Activated T-cell treated with anti-CD3 and anti-CD28 coated beads, Interleukin-2, amount 50 U/mL, for 1 hour (primary cell): Measurements from ENCODE around the gene STAT3.
A peak's percentile ranks its signal among the peaks of the same experiment; 100 is the strongest.

Experiments used
- DNase-seq: peaks from one replicate; pipeline ENCODE4 v3.0.0-alpha.2; 2020

STAT3 gene

DNA sequence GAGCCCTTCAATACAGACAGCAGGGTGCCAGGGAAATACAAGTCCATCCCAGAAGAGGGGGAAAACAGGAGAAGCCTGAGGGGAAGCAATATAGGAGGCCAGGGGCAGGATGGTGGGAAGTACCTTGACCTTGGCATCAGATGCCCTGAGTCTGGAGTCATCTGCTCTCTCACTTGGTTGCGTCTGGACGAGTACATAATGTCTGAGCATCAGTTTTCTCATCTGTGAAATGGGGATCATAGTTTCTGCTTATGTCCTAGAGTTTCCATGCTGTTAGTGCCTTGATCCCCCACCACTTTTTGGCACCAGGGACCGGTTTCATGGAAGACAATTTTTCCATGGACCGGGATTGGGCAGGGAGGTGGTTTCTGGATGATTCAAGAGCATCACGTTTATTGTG is 97.7 kb downstream of the STAT3 start:
- DNase-seq: no peak

DNA sequence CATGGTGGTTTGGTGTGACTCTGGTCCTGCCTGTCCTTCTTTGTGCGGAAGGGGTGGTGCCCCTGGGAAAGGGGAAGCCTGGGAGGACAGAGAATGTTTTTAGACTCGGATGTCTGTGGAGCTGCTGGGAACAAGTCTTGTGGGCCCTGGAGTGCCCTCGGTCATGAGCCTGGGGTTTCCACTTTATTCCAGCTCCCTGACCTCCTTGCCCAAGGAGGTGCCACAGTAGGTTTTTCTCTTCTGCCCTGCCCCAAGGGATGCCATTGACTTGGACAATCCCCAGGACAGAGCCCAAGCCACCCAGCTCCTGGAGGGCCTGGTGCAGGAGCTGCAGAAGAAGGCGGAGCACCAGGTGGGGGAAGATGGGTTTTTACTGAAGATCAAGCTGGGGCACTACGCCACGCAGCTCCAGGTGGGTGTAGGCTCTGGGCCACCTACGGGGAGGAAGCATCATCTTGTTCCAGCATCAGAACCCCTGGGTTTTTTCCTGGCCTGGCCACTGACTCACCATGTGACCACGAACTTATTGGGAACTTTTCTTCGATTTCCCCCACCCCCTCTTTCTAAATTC is 98.5 kb downstream of the STAT3 start:
- peak; percentile 59 for DNase-seq

DNA sequence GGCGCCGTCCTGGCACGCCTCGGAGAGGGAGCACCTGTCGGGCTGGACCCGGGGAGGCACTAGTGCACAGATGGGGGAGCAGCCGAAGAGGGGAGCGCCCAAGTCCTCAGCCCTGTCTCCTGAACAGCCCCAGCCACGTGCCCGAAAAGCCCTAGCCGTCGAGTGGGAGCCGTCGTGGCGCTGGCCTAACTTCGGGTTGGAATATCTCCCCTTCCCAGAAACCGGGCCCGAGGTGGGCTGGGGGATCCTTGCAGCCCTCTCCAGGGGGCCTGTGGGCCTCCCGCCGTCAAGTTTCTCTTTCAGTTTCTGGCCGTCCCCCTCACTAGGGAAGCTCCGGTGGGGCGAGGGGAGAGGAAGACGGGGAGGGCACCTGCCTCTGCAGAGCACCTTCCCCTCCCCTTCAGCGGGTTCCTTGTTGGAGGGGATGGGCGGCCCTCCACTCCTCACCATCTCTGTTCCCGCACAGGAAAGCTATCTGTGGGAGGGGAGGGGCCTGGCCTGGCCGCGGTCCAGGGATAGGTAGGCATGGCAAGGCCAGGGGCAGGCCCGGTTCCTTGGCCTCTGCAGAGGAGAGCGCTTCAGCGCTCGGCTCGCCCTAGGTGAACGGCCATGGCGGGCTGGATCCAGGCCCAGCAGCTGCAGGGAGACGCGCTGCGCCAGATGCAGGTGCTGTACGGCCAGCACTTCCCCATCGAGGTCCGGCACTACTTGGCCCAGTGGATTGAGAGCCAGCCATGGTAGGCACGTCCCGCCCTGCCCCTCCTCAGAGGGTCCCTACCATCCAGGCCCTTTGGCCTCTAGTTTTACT is 99.2 kb downstream of the STAT3 start:
- DNase-seq: peak; percentile 65

DNA sequence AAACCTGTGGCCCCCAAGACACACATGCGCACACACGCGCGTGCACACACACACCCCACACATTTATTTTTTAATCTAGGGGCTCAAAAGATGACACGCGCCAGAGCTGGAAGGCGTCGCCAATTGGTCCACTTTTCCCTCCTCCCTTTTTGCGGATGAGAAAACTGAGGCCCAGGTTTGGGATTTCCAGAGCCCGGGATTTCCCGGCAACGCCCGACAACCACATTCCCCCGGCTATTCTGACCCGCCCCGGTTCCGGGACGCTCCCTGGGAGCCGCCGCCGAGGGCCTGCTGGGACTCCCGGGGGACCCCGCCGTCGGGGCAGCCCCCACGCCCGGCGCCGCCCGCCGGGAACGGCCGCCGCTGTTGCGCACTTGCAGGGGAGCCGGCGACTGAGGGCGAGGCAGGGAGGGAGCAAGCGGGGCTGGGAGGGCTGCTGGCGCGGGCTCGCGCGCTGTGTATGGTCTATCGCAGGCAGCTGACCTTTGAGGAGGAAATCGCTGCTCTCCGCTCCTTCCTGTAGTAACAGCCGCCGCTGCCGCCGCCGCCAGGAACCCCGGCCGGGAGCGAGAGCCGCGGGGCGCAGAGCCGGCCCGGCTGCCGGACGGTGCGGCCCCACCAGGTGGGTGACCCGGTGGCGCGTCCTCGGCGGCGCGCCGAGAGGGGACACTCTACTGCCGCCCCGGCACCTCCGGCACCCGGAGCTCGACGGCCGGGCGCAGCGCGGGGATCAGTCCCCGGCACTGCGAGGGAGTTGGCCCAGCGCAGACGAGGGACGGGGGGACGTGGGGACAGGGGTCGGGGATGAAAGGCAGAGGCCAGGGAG is 100.1 kb downstream of the STAT3 start, which contains the start of gene STAT5A:
TSS of gene STAT5A (plus strand) at position 522 of the 826 bp plus-strand sequence. CDS start 914 bp downstream, outside the sequence.
- DNase-seq: peak; percentile 79

DNA sequence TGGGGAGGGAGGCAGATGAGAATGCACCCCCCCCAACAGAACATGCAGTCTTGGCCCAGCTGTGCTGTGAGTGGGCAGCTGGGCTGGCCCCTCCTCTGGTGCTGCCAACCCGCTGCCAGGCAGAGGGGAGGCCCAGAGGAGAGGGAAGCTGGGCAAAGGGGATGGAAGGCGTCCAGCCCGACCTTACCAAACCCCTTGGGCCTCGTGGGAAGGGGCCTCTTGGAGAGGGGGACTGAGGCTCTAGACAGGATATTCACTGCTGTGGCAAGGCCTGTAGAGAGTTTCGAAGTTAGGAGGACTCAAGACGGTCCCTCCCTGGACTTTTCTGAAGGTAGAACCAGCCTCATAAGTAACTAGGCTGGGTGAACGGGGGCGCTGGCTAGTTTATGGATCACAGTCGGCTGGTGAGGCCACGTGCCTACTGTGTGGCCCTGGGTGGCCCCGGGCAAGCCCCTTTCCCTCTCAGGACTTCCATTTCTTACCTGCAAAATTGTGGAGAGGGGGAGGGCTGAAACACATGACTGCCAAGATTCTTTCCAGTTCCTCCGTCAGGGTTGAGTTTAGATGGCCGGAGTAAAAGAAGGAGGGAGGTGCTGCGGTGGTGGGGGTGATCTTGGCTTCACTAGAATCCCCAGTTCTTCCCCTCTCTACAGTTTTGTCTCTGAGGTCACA is 100.8 kb downstream of the STAT3 start:
- DNase-seq: peak; percentile 62

DNA sequence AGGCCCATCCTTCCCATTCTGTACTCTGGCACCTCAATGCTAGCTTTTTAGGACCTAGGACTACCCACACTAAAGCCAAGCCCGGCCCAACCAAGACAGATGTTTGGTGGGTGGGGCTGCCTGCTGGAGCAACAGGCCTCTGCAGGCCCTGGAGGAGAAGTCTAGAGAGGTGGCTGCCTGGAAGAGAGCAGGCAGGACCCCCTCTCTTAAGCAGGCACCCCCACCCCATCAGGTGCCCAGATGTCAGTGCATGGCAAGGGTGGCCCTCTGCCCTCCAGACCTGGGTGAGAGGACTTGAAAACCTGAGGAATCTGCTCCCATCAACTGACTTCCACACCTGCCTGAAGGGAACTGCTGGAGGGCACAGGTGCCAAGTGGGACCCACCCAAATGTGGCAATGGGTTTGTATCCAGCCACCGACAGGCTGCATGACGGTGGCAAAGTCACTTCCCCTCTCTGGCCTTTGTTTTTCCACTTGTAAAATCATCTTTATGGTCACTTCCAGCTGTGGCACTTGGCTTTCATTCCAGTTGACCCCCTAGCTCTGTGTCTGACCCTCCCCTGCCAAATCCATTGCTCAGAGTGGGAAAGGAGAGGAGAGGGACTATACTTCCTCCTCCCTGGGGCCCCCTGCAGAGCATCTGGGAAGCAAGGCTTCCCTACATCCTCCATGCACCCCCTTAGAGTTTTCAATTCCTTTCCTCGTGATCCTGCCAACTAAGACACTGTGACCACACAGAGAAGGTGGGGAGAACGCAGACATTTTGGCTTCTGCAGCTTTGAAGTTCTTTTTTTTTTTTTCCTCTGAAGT is 101.6 kb downstream of the STAT3 start:
- DNase-seq: peak; percentile 26

DNA sequence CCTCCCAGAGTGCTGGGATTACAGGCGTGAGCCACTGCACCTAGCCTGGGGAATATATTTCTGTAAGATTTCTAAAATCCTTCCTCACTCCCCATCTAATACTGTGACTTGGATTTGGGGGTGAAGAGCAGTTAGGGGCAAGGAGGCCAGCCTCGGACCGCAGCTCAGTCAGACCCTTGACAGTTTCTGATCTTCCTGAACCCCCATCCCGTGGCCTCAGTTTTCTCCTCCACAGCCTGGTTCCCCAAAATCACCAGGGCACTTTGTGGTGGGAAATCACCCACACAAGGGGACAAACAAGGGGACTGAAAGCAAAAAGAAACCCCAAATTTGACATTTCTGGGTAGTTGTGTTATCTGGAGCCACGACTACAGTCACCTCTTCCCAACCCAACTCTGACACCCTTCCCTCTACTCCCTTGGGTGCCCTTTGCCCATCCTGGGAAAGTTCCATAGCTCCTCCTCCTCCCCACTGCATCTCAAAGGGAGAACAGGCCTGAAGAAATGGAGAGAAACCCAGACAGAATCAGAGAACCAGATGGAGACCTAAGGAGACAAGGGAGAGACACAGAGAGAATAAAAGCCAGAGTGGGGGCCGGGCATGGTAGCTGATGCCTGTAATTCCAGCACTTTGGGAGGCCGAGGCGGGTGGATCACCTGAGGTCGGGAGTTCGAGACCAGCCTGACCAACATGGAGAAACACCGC is 102.7 kb downstream of the STAT3 start:
- DNase-seq: peak; percentile 4

DNA sequence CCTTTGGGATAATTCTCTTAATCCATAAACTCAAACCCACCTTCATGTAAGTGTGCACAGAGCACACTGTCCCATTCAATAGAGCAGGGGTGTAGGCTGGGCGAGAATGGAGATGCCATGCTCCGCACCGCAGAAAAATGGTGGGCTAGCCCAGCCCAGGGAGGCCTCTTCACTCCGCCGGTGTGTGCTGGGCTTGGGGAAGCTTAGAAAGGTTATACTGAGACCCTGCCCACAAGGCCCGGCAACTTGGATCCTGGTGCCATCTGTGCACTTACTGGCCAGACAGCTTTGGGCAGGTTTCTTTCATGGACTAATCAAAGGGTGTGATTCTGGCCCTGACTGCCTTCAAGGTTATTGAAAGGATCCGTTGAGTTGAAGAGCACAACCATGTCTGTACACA is 103.7 kb downstream of the STAT3 start:
- peak; percentile 17 for DNase-seq

DNA sequence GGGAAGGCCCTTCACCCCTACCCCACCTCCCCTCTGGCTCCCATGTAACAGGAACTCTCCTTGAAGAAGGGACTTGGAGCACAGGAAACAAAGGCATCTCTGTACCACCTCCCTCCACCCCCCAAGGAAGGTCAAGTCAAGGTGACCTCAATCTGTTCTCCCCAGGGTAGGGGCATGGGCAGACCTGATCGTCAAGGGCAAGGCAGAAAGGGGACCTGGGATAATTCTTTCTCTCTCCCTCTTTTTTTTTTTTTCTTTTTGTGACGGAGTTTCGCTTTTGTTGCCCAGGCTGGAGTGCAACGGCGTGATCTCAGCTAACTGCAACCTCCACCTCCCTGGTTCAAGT is 104.2 kb downstream of the STAT3 start:
- no peak for DNase-seq

DNA sequence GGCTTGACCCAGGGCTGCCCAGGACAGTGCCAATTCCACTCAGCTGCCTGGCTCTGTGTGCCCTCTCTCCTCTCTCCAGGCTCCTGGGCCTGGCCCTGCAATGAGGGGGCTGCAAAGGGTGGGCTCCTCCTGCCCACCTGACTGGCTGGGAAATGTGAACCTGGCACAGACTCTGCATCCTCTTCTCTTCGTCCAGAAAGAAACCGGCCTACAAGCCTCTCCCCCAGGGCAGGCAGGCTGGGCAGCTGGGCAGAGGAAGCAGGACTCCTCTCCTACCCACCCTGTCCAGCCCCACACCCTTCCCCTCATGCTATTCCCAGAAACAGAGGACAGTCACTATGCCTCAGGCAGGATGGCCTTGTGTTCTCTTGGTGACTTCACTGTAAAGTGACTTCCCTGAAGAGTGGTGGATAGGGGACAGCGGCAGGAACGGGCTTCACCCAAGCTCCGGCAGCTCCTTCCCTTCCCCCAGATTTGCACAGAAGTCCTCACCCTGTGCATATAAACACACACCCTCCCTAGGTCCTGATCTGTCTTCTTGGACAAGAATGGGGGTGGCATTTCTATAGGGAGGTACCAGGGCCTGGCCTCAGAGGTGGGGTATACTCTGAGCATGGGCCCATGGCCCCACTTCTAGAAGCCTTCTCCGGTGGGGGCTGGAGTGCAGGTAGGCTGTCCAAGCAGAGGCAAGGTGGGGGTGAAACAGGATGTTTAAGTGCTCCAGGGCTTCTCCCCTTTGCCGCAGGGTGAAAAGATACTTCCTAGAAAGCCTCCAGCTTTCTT is 104.8 kb downstream of the STAT3 start:
- peak; percentile 16 for DNase-seq

DNA sequence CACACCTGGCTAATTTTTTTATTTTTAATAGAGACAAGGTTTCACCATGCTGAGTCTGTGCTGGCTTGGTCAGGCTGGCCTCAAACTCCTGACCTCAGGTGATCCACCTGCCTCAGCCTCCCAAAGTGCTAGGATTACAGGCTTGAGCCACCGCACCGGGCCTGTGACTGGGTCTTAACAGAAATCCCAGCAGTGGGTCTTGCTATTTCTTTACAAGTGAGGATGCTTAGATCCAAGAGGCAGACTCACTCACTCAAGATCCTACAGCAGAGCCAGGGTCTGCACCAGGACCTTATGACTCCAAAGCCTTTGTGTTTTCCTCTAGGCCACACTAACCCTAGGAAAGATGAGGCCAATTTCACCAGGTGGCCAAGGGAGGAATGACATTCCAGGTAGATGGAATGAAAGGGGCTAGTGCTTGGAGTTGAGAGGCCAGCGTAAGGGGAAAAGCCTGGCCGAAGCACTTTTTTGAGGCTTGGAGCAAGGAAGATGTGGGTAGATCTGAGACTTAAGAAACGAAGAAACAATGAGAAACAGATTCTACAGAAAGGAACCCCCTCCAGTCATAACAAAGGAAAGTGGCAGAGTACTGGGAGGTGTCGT is 105.7 kb downstream of the STAT3 start:
- DNase-seq: peak; percentile 16

DNA sequence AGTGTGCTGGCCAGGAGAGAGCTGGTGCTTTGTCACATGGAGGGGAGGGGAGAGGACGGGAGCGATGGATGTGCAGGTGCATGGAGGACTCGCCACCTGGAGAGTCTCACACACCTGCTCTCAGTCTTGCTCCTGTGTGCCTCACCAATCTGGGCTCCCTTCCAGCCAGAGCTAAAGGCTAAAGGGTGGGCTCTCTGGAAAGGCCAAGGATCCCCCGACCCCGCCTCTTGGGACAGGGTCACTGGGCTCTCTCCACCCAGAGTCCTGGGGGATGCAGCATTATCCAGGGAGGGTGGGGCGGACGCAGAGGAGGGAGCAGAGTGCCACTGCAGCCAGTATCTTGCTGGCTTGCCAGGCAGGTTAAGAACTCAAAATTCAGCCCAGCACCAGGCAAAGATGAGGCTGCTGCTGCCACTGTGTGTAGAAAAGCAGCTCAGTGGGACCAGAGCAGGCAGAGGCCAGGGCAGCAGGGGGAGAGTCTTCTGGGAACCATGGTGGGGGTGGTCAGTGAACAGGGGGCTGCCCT is 106.6 kb downstream of the STAT3 start:
- DNase-seq: peak; percentile 15

DNA sequence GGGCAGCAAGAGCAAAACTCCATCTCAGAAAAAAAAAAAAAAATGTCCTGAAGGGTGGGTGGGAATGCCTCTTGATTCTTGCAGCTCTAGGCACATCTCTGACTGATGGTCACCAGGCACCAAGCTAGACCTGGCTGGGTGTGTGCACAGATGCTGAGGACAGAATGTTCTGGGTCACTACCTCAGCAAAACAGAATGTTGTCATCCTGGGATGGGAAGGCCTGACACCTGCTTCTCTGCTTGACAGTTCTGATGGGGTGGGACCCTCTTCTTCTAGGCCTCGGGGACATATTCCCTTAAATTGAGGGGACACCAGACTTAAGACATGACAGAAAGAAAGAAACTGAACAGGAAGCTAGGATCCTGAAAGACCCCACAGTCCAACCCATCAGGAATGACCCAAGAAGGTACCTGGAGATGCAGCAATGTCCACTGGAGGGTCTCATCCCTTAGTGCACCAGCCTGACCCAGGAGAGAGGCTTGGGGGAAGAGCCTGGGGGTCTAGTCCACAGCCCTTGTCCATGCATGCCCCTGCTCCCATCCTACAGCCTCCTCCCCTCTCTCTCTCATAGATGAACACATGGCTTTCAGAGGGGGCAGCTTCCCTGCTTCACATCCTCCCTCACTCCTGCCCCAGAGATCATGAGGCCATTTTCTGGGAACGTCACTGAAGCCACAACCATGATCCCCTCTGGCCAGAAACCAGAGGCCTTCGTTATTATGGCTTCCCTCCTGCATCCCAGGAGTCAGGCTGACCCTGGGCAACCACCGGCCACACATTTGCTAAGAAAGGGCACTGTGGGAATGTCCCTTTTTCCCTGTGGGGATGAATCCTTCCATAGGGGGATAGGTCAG is 108.2 kb downstream of the STAT3 start:
- peak; percentile 11 for DNase-seq

DNA sequence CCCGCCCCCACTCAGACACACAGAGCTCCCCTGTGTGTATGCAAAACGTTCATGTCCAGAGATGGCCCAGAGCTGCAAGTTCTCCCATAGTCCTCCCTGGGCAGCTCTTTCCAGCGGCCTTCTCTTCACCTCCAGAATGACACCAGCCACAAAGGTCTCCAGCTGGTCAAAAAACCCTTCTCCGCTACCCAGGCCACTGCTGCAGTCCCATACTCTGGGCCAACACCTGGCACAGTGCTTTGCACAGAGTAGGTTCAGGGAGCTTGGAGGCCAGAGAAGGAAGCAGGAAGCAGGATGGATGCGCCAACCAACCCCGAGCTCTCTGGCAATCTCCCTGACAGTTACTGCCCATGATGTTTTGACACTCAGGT is 110.9 kb downstream of the STAT3 start:
- no peak for DNase-seq

DNA sequence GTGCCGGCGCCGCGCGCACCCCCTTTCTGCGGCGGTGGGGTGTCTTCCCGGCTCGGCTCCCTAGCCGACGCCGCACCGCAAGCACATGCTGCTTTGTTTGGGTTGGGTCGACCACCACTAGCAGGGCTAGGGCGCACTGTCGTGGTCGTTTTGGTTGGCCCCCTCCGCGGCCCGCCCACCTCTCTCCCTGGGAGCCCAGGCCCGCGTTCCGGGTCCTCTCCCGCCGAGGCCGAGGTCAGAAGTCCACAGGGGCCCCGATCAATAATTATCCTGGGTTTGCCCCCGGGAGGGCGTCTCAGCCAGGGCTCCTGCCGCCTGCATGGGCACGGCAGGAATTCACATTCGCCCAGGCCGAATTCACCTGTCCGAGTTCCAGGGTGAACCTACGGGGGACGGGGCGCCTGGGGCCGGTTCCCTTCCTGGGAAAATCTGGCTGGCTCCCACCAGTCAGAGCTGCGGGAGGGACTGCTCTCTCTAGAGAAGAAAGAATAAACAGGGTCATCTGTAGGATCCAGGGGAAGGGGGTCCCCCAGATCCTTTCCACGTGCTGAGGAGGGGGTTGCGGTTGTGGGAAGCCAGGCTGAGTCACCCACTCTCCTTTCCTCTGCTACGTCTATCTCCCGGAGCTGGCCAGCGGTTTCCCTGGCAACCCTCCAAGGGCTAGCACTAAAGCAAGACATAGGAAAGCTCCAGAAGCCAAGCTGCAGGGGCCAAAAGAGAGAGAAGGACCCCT is 111.5 kb downstream of the STAT3 start:
- DNase-seq: peak; percentile 49

DNA sequence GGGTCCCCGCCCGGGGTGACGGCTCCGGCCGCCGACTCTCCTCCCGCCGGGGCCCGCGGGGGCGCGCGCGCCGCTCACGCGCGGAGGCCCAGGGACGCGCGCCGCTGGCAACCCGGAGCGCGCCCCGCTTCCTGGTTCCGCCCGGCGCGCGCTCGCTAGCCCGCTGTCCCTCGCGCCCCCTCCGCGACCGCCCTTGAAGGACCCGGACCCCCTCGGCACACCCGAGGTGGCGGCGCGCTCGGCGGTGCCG is 112.0 kb downstream of the STAT3 start, which contains the start of gene STAT5B:
TSS of gene STAT5B (minus strand) at position 33 of the 250 bp plus-strand sequence. CDS start 44,264 bp downstream, outside the sequence.
- peak; percentile 79 for DNase-seq

DNA sequence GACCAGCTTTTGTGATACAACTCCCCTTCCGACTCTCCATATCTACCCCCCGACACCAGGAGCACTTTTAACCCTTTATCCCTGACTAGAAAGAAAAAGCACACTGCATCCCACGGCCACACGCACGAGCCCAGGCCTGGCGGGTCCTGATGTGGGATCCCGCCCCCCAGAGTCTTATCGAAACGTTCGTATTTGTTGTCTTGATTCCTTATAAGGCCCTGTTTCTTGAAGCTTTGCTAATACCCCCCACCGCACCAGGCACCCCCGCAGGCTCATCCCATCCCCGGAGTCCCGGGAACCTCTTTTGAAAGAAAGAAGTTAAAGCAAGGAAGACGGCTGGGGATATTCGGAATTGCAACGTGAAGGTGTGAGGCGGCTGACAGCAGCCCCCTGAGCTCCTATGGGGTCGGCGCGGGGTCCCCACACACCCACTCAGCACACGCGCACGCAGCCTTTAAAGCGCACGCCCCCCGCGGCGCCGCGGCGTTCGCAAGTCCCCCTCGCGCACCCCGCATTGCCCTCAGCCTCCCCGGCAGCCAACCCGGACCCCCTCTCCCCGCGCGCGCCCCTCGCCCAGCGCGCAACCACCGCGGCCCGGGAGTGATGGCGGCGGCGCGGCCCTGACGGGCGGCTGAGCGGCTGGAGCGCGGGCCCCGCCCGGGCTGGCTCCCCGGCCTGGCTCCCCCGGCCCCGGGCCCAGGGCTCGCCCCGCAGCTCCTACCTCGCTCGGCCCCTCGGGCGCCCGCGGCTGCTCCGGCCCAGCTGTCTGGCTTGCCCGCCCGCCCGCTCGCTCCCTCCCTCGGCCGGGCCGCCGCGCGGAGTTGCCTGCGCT is 112.5 kb downstream of the STAT3 start:
- peak; percentile 68 for DNase-seq
